ENCODE data around the gene MEX3A.
"Not testable (repeated sequence)": the region's sequence is repeated elsewhere in the genome, so short reads cannot be mapped to it uniquely, and the experiment has no call there.

Gene MEX3A

DNA sequence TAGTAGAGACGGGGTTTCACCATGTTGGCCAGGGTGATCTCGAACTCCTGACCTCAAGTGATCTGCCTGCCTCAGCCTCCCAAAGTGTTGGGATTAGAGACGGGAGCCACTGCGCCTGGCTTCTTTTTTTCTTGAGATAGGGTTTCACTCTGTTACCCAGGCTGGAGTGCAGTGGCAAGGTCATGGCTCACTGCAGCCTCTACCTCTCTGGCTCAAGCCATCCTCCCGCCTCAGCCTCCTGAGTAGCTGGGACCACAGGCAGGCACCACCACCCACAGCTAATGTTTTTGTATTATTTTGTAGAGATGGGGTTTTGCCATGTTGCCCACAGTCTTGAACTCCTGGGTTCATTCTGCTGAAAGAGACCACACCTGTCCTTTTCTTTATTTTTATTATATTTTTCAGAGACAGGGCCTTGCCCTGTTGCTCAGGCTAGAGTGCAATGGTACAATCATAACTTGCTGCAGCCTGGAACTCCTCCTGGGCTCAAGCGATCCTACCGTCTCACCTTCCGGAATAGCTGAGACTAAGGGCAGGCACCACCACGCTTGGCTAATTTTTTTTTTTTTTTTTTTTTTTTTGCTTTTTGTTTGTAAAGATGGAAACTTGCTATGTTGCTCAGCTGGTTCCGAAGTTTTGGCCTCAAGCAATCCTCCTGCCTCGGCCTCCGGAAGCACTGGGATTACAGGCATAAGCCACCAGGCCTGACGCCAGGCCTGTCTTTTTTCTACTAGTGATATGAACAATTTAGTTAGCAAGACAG, 35.3 kb upstream of the MEX3A start:
- no peak for DNase-seq

DNA sequence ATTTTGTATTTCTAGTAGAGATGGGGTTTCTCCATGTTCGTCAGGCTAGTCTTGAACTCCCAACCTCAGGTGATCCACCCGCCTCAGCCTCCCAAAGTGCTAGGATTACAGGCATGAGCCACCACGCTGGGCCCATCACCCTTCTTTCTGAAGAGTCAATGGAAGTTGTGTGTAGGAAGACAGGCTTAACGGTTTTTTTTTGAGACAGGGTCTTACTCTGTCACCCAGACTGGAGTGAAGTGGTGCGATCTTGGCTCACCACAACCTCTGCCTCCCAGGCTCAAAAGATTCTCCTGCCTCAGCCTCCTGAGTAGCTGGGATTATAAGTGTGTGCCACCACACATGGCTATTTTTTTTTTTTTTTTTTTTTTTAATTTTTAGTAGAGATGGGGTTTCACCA, 34.5 kb upstream of the MEX3A start:
- not testable (repeated sequence) for DNase-seq

DNA sequence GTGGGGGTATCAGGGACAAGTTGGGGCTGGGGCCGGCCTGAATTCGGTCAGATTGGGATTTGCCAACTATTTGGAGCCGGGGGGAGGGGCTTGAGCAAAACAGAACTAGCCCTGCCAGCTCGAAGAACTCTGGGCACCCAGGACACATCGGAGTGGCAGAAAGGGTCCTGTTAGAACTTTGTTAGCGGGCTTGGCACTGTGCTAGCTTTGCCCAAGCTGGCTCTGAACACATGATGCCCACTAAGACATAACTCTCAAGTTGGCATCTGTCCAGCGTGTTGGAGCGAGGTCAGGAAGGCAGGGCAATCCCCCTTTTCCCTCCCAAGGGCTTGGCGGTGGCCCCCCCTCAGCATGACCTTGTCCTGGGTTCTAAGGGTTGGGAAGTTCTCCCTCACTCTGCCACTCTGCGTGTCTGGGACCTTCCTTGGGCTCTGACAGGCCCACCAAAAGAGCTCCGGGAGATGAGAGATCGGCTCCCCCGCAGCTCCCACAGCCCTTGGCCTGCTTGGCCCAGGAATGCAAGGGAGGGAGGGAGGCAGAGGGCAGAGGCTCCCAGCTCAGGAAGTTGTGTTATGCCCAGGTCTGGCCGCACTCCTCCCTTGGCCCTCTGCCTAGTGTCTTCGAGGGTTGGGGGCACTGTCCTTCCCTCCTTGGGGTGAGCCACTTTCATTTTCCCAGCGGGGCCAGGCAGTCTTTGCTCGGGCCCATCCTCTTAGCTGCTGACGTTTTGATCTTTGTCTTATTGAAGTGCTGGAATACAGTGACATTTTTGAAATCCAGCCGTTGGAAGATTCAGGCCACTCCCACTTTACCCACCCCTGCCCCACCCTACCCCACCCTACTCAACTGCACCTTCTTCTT, 33.5 kb upstream of the MEX3A start:
- DNase-seq, result no peak

DNA sequence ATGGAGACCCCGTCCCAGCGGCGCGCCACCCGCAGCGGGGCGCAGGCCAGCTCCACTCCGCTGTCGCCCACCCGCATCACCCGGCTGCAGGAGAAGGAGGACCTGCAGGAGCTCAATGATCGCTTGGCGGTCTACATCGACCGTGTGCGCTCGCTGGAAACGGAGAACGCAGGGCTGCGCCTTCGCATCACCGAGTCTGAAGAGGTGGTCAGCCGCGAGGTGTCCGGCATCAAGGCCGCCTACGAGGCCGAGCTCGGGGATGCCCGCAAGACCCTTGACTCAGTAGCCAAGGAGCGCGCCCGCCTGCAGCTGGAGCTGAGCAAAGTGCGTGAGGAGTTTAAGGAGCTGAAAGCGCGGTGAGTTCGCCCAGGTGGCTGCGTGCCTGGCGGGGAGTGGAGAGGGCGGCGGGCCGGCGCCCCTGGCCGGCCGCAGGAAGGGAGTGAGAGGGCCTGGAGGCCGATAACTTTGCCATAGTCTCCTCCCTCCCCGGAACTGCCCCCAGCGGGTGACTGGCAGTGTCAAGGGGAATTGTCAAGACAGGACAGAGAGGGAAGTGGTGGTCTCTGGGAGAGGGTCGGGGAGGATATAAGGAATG, 32.8 kb upstream of the MEX3A start:
- DNase-seq, result no peak

DNA sequence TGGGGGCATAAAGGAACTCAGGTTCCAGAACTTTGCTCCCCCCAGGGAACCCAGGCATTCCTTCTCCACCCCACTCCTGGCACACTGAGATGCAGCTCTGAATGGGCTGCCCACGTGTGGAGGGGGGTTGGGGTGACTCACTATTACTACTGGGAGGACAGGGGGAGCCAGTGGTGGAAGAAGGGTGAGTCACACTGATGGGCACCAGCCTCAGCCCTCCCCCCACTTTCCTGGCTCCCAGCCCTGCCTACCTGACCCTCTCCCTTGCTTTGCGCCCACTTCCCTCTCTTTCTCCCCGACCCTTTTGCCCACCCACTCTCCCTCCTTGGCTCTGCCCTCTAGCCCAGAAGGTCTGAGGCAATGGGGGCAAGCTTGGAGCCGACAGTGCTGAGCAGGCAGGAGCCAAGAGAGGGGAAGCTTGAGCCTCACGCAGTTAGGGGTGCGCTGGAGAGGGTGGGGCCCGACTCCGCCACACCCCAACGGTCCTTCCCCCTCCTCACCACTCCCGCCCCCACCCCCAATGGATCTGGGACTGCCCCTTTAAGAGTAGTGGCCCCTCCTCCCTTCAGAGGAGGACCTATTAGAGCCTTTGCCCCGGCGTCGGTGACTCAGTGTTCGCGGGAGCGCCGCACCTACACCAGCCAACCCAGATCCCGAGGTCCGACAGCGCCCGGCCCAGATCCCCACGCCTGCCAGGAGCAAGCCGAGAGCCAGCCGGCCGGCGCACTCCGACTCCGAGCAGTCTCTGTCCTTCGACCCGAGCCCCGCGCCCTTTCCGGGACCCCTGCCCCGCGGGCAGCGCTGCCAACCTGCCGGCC, 32.0 kb upstream of the MEX3A start, which contains the start of gene LMNA:
Gene LMNA (plus strand): TSS at position 611 of the 818 bp plus-strand sequence. CDS start 208 bp downstream, outside the sequence.
- no peak for DNase-seq

DNA sequence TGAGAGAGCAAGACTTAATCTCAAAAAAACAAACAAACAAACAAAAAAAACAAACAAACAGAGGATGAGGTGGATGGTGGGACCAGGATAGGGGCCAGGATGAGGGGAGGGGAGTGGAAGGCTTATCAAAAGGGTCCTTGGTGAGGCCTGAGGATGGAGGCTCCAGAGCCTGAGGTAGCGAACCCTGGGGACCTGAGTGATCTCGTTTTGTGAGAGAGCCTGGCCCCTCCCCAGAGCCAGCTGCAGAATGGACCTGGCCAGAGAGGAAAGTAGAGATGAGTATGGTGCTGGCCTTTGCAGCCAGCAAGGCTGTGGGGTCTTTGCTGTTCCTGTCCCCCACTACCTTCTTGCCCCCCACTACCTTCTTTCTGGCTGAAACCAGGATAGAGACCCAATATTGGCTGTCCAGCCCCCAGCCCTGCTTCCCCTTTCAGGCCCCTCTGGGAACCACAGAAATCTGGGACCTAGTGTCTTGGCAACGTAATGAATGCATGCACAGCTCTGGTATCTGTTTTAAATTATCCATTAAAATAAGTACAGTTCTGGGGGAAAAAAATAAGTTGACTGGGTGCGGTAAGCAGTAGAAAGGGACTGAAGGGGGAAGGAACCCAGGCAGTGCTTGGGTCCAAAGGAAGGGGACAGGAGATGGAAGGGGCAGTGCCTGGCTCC, 31.2 kb upstream of the MEX3A start:
- DNase-seq, result no peak

DNA sequence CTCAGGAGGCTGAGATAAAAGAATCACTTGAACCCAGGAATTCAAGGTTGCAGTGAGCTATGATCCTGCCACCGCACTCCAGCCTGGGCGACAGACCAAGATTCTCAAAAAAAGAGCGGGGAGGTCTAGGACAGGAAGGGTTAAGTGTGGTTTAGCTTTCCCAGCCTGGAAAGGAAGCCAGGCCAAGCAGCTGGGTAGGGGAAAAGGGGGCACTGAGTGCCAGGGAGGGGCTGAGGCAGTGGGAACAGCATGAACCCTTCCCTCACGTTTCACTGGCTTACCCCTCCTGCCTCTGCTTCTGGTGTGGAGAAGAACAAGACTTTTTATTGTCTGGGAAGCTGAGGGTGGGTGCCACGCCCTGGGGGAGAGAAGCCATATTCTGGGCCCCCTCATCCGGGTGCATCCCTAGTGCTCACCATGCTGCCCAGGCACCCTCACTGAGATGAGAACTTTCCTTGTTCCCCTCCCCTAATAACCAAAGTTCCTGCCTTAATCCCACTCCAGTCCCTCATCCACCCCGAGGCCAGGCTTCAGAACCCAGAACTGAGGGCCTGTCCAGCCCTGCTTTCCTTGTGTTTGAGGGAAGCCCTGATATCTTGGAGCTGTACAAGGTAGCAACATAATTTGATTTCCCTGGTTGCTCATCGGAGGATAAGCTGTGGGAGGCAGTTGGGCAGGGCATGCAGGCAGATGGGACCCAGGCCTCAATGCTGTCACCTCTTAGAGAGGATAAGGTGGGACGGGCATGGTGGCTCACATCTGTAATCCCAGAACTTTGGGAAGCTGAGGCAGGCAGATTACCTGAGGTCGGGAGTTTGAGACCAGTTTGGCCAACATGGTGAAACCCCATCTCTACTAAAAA, 30.2 kb upstream of the MEX3A start:
- no peak for DNase-seq

DNA sequence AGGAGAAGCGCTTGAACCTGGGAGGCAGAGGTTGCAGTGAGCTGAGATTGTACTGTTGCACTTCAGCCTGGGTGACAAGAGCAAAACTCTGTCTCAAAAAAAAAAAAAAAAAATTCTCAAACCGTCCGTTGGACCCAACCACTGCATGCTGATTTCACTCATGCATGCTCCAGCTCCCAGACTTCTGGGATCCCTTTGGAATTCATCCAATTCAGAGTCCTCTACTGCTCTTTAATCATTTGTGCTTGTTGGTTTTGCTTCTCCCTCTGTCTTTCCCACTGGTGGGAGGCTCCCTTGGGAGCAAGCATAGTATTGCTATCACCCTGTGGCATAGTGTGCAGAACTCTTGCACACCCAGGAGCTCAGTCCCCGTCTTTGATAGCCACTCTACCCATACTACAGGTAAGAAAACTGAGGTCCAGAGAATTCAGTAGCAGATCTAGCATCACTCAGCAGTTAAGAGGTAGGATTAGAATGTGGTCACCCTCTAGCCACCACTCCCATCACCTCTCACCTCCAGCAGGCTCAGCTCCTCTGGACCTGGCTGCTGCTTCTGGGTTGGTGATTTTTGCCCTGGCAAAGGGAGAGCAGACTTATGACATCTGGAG, 29.2 kb upstream of the MEX3A start:
- no peak for DNase-seq

DNA sequence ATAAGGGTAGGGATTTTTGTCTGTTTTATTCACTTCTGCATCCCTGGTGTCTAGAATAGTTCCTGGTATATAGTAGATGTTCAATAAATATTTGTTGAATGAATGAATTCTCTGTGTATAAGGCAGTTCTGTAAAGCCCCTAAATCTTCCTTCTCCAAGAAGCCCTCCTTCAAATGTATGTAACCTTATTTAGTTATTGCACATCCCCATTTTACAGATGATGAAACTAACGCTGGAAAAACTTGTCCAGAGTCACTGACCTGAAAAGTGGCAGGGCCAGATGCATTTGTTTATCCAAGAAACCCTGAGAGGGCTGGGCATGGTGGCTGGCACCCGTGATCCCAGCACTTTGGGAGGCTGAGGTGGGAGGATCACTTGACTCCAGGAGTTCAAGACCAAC, 28.0 kb upstream of the MEX3A start:
- DNase-seq, result no peak

DNA sequence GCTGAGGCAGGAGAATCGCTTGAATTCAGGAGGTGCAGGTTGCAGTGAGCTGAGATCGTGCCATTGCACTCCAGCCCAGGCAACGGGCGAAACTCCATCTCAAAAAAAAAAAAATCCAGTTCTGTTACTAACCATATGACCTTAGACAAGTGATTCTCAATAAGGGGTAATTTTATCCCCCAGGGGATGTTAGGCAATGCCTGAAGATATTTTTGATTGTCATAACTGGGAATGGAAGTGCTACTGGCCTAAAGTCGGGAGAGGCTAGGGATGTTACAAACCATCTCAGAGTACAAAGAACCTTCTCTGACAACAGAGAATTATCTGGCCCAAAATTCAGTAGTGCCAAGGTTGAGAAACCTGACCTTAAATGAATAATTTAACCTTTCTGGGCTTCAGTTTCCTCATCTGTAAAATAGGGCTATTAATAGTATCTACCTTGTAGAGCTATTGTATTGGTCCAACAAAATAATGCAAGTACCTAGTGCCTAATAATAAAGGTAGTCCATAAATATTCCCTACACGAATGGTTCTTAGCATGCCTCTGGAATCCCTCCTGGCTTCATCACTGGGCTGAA, 26.5 kb upstream of the MEX3A start:
- no peak for DNase-seq

DNA sequence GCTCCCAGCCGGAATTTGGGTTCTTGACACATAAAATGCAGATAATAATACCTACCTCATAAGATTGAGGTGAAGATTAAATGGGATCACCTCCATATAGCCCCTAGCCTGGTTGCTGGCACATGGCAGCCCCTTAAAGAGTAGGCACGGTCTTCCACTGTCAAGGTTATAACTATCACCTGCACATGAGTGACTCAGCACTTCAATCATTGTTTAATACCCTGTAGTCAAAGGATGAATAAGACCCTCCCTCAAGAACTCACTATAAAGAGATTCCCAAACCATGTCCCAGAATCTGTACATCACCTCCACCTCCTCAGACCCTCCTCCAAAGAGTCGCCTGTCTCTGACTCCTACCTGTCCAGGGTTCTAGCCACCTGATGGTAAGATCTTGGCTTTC, 25.8 kb upstream of the MEX3A start:
- DNase-seq, result no peak

DNA sequence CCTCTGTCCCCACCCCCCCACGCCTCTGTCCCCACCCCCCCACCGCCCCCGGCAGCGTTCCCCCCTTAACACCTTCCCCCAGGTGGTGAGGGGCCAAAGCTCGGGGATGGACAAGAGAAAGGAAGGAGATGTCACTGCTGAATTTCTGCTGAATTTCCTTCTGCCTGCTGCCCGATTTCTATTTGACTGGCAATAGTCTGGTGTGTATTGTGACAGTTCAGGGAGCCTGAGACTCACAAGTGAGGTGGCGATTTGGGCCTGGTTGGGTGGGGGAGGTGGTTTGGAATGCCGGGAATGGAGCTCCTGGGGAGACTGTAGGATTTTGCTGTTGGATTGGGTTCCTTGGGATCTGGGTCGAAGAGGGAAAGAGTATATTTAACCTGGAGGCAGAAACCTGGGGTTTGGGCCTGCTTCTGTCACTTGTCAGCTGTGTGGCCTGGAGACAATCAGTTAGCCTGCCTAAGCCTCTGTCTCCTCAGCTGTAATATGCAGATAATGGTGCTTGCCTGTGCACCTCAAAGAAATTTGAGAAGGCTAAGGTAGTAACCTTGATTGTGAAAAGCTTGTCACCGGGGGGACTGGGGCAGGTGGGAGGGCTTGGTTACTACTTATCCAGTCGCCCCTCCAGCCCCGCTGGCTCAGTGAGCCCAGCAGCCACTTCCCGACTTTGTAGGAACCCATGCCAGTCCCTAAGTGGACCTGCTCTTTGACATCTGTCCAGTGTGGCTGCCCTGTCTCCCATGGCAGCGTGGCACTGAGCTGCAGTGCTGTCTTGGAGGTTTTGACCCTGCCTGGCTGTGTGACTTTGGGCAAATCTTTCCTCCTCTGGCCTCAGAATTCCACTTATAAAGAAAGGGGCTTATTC, 24.6 kb upstream of the MEX3A start:
- no peak for DNase-seq

DNA sequence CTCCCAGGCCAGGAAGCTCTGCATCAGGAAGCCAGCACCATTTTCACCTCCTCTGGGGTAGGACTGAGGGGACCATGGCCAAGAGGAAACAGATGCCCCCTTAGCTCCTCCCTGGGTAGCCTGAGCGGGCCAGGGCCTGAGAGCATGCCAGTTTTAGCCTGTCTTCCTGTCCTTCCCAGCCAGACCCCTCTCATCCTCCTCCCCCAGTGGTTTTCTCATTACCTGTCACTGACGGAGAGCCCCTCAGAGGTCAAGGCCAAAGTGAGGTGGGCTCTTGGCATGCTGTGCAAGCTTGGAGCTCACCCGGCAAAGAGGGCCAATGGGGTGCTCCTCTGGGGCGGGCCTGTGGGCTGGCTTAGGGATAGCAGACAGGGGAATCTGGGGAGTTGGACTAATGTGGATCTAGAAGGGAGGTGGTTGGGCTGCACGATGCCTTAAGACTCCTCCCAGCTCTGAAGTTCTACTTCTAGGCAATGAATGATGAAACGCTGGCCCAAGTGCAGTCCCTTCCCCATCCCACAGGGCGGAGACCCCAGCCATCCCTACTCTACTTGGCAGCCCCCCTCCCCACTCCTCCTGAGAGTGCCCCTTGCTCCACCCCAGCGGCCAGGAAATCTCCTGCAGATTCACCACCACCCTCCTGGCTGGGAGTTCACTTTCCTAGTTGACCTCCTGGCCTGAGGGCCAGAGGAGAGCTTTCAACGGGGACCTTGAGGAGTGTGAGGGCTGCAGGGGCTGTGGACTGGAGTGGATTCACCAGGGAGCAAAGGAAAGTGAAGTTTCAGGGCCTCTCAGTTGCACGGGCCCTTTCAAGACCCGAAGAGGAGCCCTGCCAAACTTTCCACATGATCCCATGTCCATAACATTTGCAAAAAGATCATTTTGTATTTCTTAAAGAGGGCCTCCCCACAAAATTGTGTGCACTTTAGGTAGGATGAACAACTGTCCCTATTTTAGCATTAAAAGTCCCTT, 22.9 kb upstream of the MEX3A start:
- DNase-seq, result no peak

DNA sequence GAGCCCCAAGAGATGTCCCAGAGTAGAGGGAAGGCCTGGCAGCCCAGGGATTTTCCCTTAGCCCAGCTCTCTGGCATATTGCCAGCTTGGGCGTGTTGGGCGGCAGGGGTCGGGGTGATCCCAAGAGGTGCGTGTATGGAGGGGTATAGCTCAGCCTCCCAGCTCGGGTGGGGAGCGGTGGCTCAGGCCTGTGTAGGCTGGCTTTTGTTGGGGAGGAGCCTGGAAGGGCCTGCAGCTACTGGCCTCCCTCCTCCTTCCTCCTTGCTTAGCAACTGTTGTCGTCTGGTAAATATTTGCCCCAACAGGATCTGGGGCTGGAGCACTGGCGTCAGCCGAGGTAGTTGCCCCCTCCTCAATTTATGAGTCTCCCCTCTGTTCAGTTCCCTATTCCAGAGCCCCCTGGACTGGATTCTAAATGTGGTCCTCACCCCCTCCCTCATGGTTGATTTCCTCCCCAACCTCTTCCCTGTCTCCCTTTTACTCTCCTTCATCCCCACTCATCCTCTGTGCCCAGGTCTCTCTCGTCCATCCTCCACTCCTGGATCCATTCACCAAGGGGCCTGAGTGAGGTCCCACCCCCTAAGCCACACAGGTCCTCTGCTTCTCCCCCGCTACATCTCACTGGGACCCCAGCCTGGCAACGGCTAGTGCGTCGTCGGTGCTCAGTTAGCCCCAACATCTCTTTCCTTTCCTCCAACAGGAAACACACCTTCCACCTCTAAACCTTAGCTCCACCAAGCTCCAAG, 22.0 kb upstream of the MEX3A start:
- no peak for DNase-seq

DNA sequence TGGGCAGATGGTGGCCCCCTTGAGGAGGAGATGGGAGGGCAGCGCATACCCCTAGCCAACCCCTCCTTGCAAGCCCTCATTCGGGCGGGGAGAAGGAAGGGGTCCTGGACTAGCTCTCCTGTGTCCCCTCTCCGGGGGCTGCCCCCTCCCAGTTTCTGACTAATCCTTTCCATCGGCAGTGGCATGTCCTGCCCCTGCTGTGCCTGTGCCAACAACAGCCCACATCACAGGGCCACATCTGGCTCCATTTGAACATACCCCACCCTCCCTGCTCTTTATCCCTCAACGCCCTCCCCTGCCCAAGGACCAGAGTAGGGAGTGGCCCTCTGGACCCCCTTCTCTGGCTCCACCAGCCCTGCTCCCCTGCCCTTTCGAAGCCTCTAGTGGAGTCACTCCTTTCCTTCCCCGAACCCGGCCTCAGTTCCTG, 21.3 kb upstream of the MEX3A start:
- DNase-seq, result no peak

DNA sequence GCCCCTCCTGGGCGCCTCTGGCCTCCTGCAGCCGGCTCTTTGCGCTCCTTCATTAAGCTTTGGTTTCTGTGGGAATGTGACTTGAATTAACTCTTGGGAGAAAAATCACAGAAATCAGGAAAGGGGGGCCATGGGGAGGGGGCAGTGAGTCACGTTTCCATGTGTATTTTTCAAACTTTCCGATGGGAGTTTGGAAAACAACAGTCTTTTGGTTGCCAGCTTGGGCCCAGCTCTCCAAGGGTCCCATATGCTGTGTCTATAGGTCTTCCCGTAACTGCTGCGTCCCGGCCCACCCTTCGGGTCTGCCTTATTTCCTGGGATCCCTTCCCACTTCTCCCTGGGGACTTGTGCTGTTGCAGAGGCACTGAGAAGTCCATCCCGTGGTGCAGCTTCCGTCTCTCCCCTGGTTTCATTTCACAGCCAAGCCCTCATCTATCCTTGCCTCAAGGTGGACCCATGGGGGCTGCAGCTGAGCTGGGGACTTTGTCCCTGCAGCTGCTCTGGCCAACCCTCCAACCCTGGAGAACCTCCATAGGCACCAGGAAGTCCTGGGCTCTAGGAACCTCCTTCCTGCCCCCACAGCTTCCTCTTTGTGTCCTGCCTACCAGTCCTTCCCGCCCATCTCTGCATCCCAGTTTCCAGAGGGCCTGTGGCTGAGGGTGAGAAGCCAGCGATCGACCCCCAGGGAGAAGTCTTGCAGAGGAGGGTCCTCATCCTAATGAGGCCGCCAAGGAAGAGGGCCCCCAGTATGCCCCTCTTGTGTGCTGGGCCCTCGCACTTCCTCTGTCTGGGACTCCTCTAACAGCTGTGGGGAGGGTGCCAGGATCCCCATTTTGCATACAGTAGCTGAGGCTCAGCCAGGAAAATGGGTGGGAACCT, 20.6 kb upstream of the MEX3A start:
- DNase-seq, result no peak
